Neural cell (in vitro differentiated cells): Measurements from ENCODE around the gene OTOL1. TPM values are rescaled to one million over a fixed set of nuclear protein-coding genes. Genes with fewer than 3 reads are reported as not detected.

Experiments
- H2AFZ ChIP-seq: fragments of 200-600, 300-800 bp; sonication (generic), shearing (Covaris generic); 2 replicates; pipeline ENCODE4 v1.6.0; 2014; ENCODE audit warnings: low read depth, mild to moderate bottlenecking, antibody characterized with exemption, low read length, moderate library complexity
- H3F3A ChIP-seq: fragments of 200-600 bp; shearing (Covaris generic); 2 replicates; pipeline ENCODE4 v1.6.1; 2016; ENCODE audit warnings: mild to moderate bottlenecking, moderate library complexity, mixed read lengths, antibody characterized with exemption, low read length; ENCODE audit not compliant: insufficient read depth, poor library complexity, severe bottlenecking
- H3K27ac ChIP-seq: fragments of 200-600, 300-800 bp; sonication (generic), shearing (Covaris generic); 2 replicates; pipeline ENCODE4 v1.5.1; 2014; ENCODE audit warnings: mild to moderate bottlenecking, low read length, moderate library complexity
- H3K27me3 ChIP-seq: fragments of 300-800, 200-600 bp; sonication (generic), shearing (Covaris generic); 2 replicates; pipeline ENCODE4 v1.6.0; 2014; ENCODE audit warnings: mild to moderate bottlenecking, low read depth, low read length, moderate library complexity; ENCODE audit not compliant: insufficient read depth
- H3K36me3 ChIP-seq: fragments of 300-800, 200-600 bp; sonication (generic), shearing (Covaris generic); 2 replicates; pipeline ENCODE4 v1.5.1; 2014; ENCODE audit warnings: mild to moderate bottlenecking, antibody characterized with exemption, low read length, moderate library complexity; ENCODE audit not compliant: insufficient read depth
- H3K4me2 ChIP-seq: fragments of 300-800, 200-600 bp; sonication (generic), shearing (Covaris generic); 2 replicates; pipeline ENCODE4 v1.6.0; 2014; ENCODE audit warnings: mild to moderate bottlenecking, low read length
- H3K4me3 ChIP-seq: fragments of 300-800, 200-600 bp; sonication (generic), shearing (Covaris generic); 2 replicates; pipeline ENCODE4 v1.5.1; 2014; ENCODE audit warnings: mild to moderate bottlenecking, low read length, moderate library complexity
- H3K79me2 ChIP-seq: fragments of 200-600 bp; shearing (Covaris generic); replicated peaks from 2 replicates; pipeline ENCODE4 v1.6.0; 2014; ENCODE audit warnings: mild to moderate bottlenecking, low read length, moderate library complexity; ENCODE audit not compliant: insufficient read depth
- H3K9ac ChIP-seq: fragments of 300-800, 200-600 bp; sonication (generic), shearing (Covaris generic); 2 replicates; pipeline ENCODE4 v1.6.1; 2016; ENCODE audit warnings: mild to moderate bottlenecking, low read length, mixed read lengths
- H3K9me2 ChIP-seq: fragments of 200-600 bp; shearing (Covaris generic); 2 replicates; pipeline ENCODE4 v1.6.1; 2016; ENCODE audit warnings: mild to moderate bottlenecking, low read length, mixed read lengths; ENCODE audit not compliant: insufficient read depth
- H3K9me3 ChIP-seq: fragments of 200-600, 300-800 bp; sonication (generic), shearing (Covaris generic); 2 replicates; pipeline ENCODE4 v1.6.1; 2016; ENCODE audit warnings: mild to moderate bottlenecking, mixed run types, low read length, moderate library complexity, mixed read lengths
- H4K20me1 ChIP-seq: fragments of 200-600 bp; shearing (Covaris generic); 2 replicates; pipeline ENCODE4 v1.6.1; 2016; ENCODE audit warnings: mild to moderate bottlenecking, mixed run types; ENCODE audit not compliant: insufficient read depth
- CTCF ChIP-seq: fragments of 450-650 bp; IDR thresholded peaks from 2 replicates; pipeline ENCODE4 v1.5.1; 2014; ENCODE audit warnings: antibody characterized with exemption, mild to moderate bottlenecking, moderate library complexity; ENCODE audit not compliant: poor library complexity, severe bottlenecking
- EP300 ChIP-seq: fragments of 450-650 bp; conservative IDR thresholded peaks from 2 replicates; pipeline ENCODE4 v1.6.1; 2014; ENCODE audit warnings: antibody characterized with exemption, mild to moderate bottlenecking, moderate library complexity; ENCODE audit not compliant: poor library complexity, severe bottlenecking
- EZH2 ChIP-seq: fragments of 200-600, 300-800 bp; shearing (Covaris generic), sonication (generic); IDR thresholded peaks from 2 replicates; pipeline ENCODE4 v1.6.1; 2014; ENCODE audit warnings: antibody characterized with exemption, low read length, borderline replicate concordance, mild to moderate bottlenecking; ENCODE audit not compliant: insufficient read depth, poor library complexity, severe bottlenecking
- MXI1 ChIP-seq: fragments of 450-650 bp; conservative IDR thresholded peaks from 2 replicates; pipeline ENCODE4 v1.6.1; 2014; ENCODE audit warnings: antibody characterized with exemption, mild to moderate bottlenecking; ENCODE audit not compliant: poor library complexity, severe bottlenecking
- POLR2AphosphoS5 ChIP-seq: IDR thresholded peaks from 2 replicates; pipeline ENCODE4 v1.6.1; 2012
- RAD21 ChIP-seq: fragments of 450-650 bp; conservative IDR thresholded peaks from 2 replicates; pipeline ENCODE4 v1.6.1; 2014; ENCODE audit warnings: antibody characterized with exemption, mild to moderate bottlenecking, moderate library complexity
- REST ChIP-seq: IDR thresholded peaks from 2 replicates; pipeline ENCODE4 v1.6.1; 2012; ENCODE audit warnings: borderline replicate concordance
- SMC3 ChIP-seq: fragments of 450-650 bp; conservative IDR thresholded peaks from 2 replicates; pipeline ENCODE4 v1.6.1; 2014; ENCODE audit warnings: antibody characterized with exemption, mild to moderate bottlenecking, moderate library complexity; ENCODE audit not compliant: poor library complexity
- TAF1 ChIP-seq: IDR thresholded peaks from 2 replicates; pipeline ENCODE4 v1.6.1; 2012; ENCODE audit warnings: low read depth
- polyA minus RNA-seq: library from RNA; depleted of rRNA, polyadenylated mRNA; stranded (reverse); fragments of >200 nt; gene quantifications from 2 replicates; pipeline ENCODE4 v1.2.3, GENCODE V29; 2014
- polyA plus RNA-seq: library from polyadenylated mRNA; depleted of rRNA; stranded (reverse); fragments of >200 nt; gene quantifications from 2 replicates; pipeline ENCODE4 v1.2.3, GENCODE V29; 2014

OTOL1 gene
- not detected in 2 replicates for polyA plus RNA-seq
- not detected in 2 replicates for polyA minus RNA-seq

- no peaks in the 10 kb centered on the region for H3K36me3 ChIP-seq
- no peaks in the 10 kb centered on the region for H3F3A ChIP-seq
- H3K9me3 ChIP-seq: peaks cover 6% of the 10 kb centered on the region
- no peaks in the 10 kb centered on the region for H3K9me2 ChIP-seq
- no peak within 1 kb of the TSS for H3K4me2 ChIP-seq
- no peak within 1 kb of the TSS for H2AFZ ChIP-seq
- no peaks in the 10 kb centered on the region for H3K27me3 ChIP-seq
- TF ChIP-seq POLR2AphosphoS5: no peak
- no peak for TF ChIP-seq MXI1
- no peak for TF ChIP-seq REST
- TF ChIP-seq CTCF: no peak
- TF ChIP-seq SMC3: no peak
- no peak for TF ChIP-seq EP300
- no peak for TF ChIP-seq RAD21
- no peak for TF ChIP-seq EZH2
- TF ChIP-seq TAF1: no peak
- no peak within 1 kb of the TSS for H3K27ac ChIP-seq
- no peaks in the 10 kb centered on the region for H3K79me2 ChIP-seq
- no peak within 1 kb of the TSS for H3K4me3 ChIP-seq
- H3K9ac ChIP-seq: no peak within 1 kb of the TSS
- H4K20me1 ChIP-seq: no peaks in the 10 kb centered on the region
Measured at GRCh38 chr3:161496508-161496907, at the start of gene OTOL1. OTOL1 (plus strand) TSS chr3:161496808; CDS start chr3:161496808, 0 bp downstream.

GRCh38 chr3:161449785-161450184 is 46.8 kb upstream of the OTOL1 start:
- H3K4me2 ChIP-seq: no peak overlapping the region
- no peak overlapping the region for H3K27ac ChIP-seq
- H3K4me3 ChIP-seq: no peak overlapping the region
- TF ChIP-seq EZH2 (no peak), CTCF (peak; percentile 54), REST (no peak), SMC3 (no peak), EP300 (no peak), POLR2AphosphoS5 (no peak), TAF1 (no peak), RAD21 (peak; percentile 62), MXI1 (no peak)
- peaks cover 2% of the 10 kb centered on the region for H3K27me3 ChIP-seq
- no peak overlapping the region for H2AFZ ChIP-seq
- H3K79me2 ChIP-seq: no peaks in the 10 kb centered on the region
- H3K9me3 ChIP-seq: no peaks in the 10 kb centered on the region
- no peaks in the 10 kb centered on the region for H4K20me1 ChIP-seq
- H3K9me2 ChIP-seq: no peaks in the 10 kb centered on the region
- no peak overlapping the region for H3K9ac ChIP-seq
- H3F3A ChIP-seq: no peaks in the 10 kb centered on the region
- no peaks in the 10 kb centered on the region for H3K36me3 ChIP-seq
